Parathyroid adenoma (tissue), 2 donors: ENCODE results near the gene FTSJ1.

Experiments
- H2AFZ ChIP-seq: fragments of 300-600 bp; sonication (generic); one replicate; pipeline ENCODE4 v1.7.0; 2017; ENCODE audit warnings: antibody characterized with exemption, mild to moderate bottlenecking
- H3K27ac ChIP-seq: fragments of 300-600 bp; sonication (generic); one replicate; pipeline ENCODE4 v1.7.0; 2017
- H3K27me3 ChIP-seq: fragments of 300-600 bp; sonication (generic); one replicate; pipeline ENCODE4 v1.7.0; 2017; ENCODE audit warnings: low read length; ENCODE audit not compliant: control insufficient read depth, insufficient read depth
- H3K36me3 ChIP-seq: fragments of 300-600 bp; sonication (generic); one replicate; pipeline ENCODE4 v1.7.0; 2017; ENCODE audit warnings: low read length; ENCODE audit not compliant: control insufficient read depth, insufficient read depth
- H3K4me1 ChIP-seq: fragments of 300-600 bp; sonication (generic); one replicate; pipeline ENCODE4 v1.7.0; 2017; ENCODE audit warnings: control low read depth
- H3K4me2 ChIP-seq: fragments of 300-600 bp; sonication (generic); one replicate; pipeline ENCODE4 v1.7.0; 2017; ENCODE audit warnings: low read length
- H3K4me3 ChIP-seq: fragments of 300-600 bp; sonication (generic); one replicate; pipeline ENCODE4 v1.7.0; 2017; ENCODE audit warnings: low read depth, low read length
- H3K79me2 ChIP-seq: fragments of 300-600 bp; sonication (generic); one replicate; pipeline ENCODE4 v1.7.0; 2017; ENCODE audit warnings: control low read depth
- H3K9ac ChIP-seq: fragments of 300-600 bp; sonication (generic); one replicate; pipeline ENCODE4 v1.7.0; 2017; ENCODE audit warnings: mild to moderate bottlenecking
- H3K9me3 ChIP-seq: fragments of 300-600 bp; sonication (generic); one replicate; pipeline ENCODE4 v1.7.0; 2017; ENCODE audit warnings: low read length; ENCODE audit not compliant: control insufficient read depth
- CTCF ChIP-seq: fragments of 300-600 bp; sonication (generic); IDR thresholded peaks from one replicate; pipeline ENCODE4 v1.7.0; 2017; ENCODE audit warnings: antibody characterized with exemption, mild to moderate bottlenecking
- donor health status: primary hyperparathyroidism.

Gene FTSJ1

GRCh38 chrX:48511560-48511959, 35.6 kb downstream of the FTSJ1 start:
- Histone ChIP-seq H3K9ac (no peak overlapping the region), H3K79me2 (no peaks in the 10 kb centered on the region), H3K4me3 (no peak overlapping the region), H3K36me3 (no peaks in the 10 kb centered on the region), H3K4me1 (no peaks in the 10 kb centered on the region), H2AFZ (no peak overlapping the region), H3K4me2 (no peak overlapping the region), H3K27me3 (no peaks in the 10 kb centered on the region), H3K27ac (no peak overlapping the region), H3K9me3 (no peaks in the 10 kb centered on the region)
- peak; percentile 26 for TF ChIP-seq CTCF

GRCh38 chrX:48512371-48512935, 36.5 kb downstream of the FTSJ1 start:
- no peaks in the 10 kb centered on the region for H3K9me3 ChIP-seq

GRCh38 chrX:48513670-48514069, 37.7 kb downstream of the FTSJ1 start:
- H3K4me3 ChIP-seq: no peak overlapping the region
- H3K4me2 ChIP-seq: no peak overlapping the region
- no peaks in the 10 kb centered on the region for H3K27me3 ChIP-seq
- H3K9ac ChIP-seq: no peak overlapping the region
- H3K27ac ChIP-seq: no peak overlapping the region
- no peaks in the 10 kb centered on the region for H3K4me1 ChIP-seq
- no peaks in the 10 kb centered on the region for H3K9me3 ChIP-seq
- no peaks in the 10 kb centered on the region for H3K36me3 ChIP-seq
- no peak overlapping the region for H2AFZ ChIP-seq
- no peak for TF ChIP-seq CTCF
- no peaks in the 10 kb centered on the region for H3K79me2 ChIP-seq

More at GRCh38 chrX:48512371-48512935, 36.5 kb downstream of the FTSJ1 start:
- H3K27ac ChIP-seq: no peak overlapping the region
- H3K27me3 ChIP-seq: no peaks in the 10 kb centered on the region
- H3K79me2 ChIP-seq: no peaks in the 10 kb centered on the region
- TF ChIP-seq CTCF: no peak
- no peak overlapping the region for H3K9ac ChIP-seq
- H3K36me3 ChIP-seq: no peaks in the 10 kb centered on the region
- no peaks in the 10 kb centered on the region for H3K4me1 ChIP-seq
- H3K4me2 ChIP-seq: no peak overlapping the region
- H2AFZ ChIP-seq: no peak overlapping the region
- no peak overlapping the region for H3K4me3 ChIP-seq

GRCh38 chrX:48514126-48514806, 38.3 kb downstream of the FTSJ1 start:
- Histone ChIP-seq H3K27me3 (no peaks in the 10 kb centered on the region), H3K4me3 (no peak overlapping the region), H2AFZ (no peak overlapping the region), H3K4me1 (no peaks in the 10 kb centered on the region), H3K36me3 (no peaks in the 10 kb centered on the region), H3K79me2 (no peaks in the 10 kb centered on the region), H3K27ac (no peak overlapping the region), H3K4me2 (no peak overlapping the region), H3K9me3 (no peaks in the 10 kb centered on the region), H3K9ac (no peak overlapping the region)
- no peak for TF ChIP-seq CTCF
